ENCODE data around the gene HIVEP1. TPM values are rescaled to one million over a fixed set of nuclear protein-coding genes. Genes with fewer than 3 reads are reported as not detected.

Gene HIVEP1
- total RNA-seq, 1 donor from 2014 or later, result 25.7 TPM

- H3K27me3 ChIP-seq, result no peaks in the 10 kb centered on the region
- H3K4me3 ChIP-seq, result no peak overlapping the region
- DNase-seq (no peak), ATAC-seq (no peak)
- no peaks in the 10 kb centered on the region for H3K4me1 ChIP-seq
- no peak for TF ChIP-seq CTCF (IDR thresholded peaks at IDR 0.05)
- no peak overlapping the region for H3K27ac ChIP-seq
- H3K36me3 ChIP-seq, result no peaks in the 10 kb centered on the region
- H3K9me3 ChIP-seq, result no peaks in the 10 kb centered on the region
- intact Hi-C loops (cut with DNase I), result no loop called here
Measured at GRCh38 chr6:12182676-12183075, 170.6 kb downstream of the HIVEP1 start.

GRCh38 chr6:12185081-12185673, 173.1 kb downstream of the HIVEP1 start:
- H3K9me3 ChIP-seq, result no peaks in the 10 kb centered on the region
- H3K4me3 ChIP-seq, result no peak overlapping the region
- ATAC-seq (no peak), DNase-seq (no peak)
- no peaks in the 10 kb centered on the region for H3K36me3 ChIP-seq
- intact Hi-C loops (cut with DNase I), result no loop called here
- H3K27ac ChIP-seq, result no peak overlapping the region
- no peaks in the 10 kb centered on the region for H3K4me1 ChIP-seq
- no peaks in the 10 kb centered on the region for H3K27me3 ChIP-seq
- no peak for TF ChIP-seq CTCF (IDR thresholded peaks at IDR 0.05)

GRCh38 chr6:12186528-12186927, 174.4 kb downstream of the HIVEP1 start:
- no peak for DNase-seq
- no peak overlapping the region for H3K27ac ChIP-seq
- intact Hi-C loops (cut with DNase I), result no loop called here
- H3K27me3 ChIP-seq, result no peaks in the 10 kb centered on the region
- H3K4me3 ChIP-seq, result no peak overlapping the region
- no peaks in the 10 kb centered on the region for H3K36me3 ChIP-seq
- no peaks in the 10 kb centered on the region for H3K4me1 ChIP-seq
- TF ChIP-seq CTCF (IDR thresholded peaks at IDR 0.05), result no peak
- H3K9me3 ChIP-seq, result no peaks in the 10 kb centered on the region
- no peak for ATAC-seq

GRCh38 chr6:12189150-12189549, 177.0 kb downstream of the HIVEP1 start:
- Histone ChIP-seq H3K4me1 (no peaks in the 10 kb centered on the region), H3K4me3 (no peak overlapping the region), H3K27ac (no peak overlapping the region), H3K36me3 (no peaks in the 10 kb centered on the region), H3K27me3 (no peaks in the 10 kb centered on the region), H3K9me3 (no peaks in the 10 kb centered on the region)
- TF ChIP-seq CTCF (IDR thresholded peaks at IDR 0.05), result no peak
- intact Hi-C loops (cut with DNase I), result no loop called here
- ATAC-seq (no peak), DNase-seq (no peak)

GRCh38 chr6:12189661-12190060, 177.5 kb downstream of the HIVEP1 start:
- ATAC-seq, result no peak
- Histone ChIP-seq H3K9me3 (no peaks in the 10 kb centered on the region), H3K4me3 (no peak overlapping the region), H3K27ac (no peak overlapping the region), H3K36me3 (no peaks in the 10 kb centered on the region), H3K4me1 (no peaks in the 10 kb centered on the region), H3K27me3 (no peaks in the 10 kb centered on the region)
- intact Hi-C loops (cut with DNase I), result no loop called here
- DNase-seq, result no peak
- no peak for TF ChIP-seq CTCF (IDR thresholded peaks at IDR 0.05)

- no peak for ATAC-seq
- Histone ChIP-seq H3K27ac (no peak overlapping the region), H3K36me3 (no peaks in the 10 kb centered on the region), H3K4me1 (no peaks in the 10 kb centered on the region), H3K27me3 (no peaks in the 10 kb centered on the region), H3K4me3 (no peak overlapping the region), H3K9me3 (no peaks in the 10 kb centered on the region)
- DNase-seq, result no peak
- no peak for TF ChIP-seq CTCF (IDR thresholded peaks at IDR 0.05)
- intact Hi-C loops (cut with DNase I), result no loop called here
Measured at GRCh38 chr6:12190252-12190651, 178.1 kb downstream of the HIVEP1 start.

Data from upper lobe of right lung (tissue), 1 donor.